ENCODE data around the gene ASB13.

Gene ASB13

DNA sequence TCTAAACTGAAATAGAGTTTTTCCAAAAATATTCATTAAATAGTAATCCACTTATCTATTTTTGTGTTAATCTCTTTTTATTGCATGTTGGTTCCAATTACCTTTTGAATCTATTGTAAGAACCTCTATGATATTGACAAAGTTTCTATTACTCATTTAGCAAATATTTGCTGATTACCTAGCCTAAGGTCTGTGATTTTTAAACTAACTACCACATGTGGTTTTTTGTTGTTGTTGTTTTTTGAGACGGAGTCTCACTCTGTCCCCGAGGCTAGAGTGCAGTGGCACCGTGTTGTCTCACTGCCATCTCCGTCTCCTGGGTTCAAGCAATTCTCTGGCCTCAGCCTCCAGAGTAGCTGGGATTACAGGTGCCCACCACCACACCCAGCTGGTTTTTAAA lies 2.0 kb upstream of the ASB13 start:
- no peak for DNase-seq

DNA sequence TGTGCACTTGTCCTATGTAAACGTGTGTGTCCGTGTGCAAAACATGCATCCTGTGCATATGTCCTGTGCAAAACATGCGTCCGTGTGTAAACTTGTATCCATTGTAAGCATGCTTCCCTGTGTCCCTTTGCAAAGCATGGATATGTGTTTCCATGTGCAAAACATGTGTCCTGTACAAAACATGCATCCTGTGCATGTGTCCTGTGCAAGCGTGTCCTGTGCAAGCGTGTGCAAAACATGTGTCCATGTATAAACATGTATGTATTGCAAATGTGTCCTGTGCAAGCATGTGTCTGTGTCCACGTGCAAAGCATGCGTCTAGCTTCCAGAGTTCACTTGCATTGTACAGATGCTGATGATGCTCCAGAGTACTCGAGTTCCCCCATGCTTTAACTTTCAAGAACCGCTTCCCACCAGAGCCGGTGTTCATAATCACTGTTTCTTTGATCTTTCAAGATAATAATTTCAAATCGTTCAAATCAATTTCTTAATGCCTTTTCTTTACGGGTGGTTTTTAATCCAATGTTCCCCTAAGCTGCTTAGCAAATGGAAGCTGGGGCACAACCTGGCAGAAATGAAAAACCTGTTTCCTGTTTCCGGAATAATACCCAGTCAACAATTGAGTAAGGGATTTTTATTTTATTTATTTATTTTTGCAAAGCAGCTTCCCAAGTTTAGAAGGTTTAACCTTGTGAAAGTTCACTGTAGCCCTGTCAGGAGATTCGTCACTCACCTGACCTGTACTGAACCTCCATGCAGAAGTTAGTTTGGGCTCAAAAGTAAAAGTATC lies 641 bp upstream of the ASB13 start:
- no peak for DNase-seq

DNA sequence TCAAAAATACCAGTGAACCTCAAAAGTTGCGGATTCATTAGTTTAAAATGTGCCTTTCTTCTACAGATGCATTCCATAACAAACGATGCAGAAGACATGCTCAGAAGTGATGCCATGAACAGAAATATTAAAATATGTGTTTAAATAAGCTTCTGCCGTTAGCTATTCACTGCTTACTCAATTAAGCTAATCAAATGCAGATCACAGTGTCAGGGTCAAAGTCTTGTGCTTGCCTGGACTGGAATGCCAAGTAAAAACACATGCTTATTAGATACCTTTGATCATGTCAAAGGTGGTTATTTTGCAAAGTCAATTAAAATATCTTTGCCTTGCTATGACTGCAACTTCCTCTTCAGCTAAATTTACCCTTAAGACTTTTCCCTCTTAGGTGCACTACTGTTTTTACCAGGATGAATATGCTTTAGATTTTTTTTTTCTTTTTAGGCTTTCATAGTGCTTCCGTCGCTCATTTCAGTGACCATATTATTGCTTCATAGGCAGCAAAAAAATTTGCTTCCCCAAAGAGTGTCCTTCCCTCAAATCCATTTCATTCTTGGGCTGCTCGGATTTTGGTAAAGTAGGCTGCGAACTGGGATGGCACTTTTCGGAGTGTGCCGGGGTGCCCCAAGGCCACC lies 905 bp downstream of the ASB13 start:
- DNase-seq = no peak

DNA sequence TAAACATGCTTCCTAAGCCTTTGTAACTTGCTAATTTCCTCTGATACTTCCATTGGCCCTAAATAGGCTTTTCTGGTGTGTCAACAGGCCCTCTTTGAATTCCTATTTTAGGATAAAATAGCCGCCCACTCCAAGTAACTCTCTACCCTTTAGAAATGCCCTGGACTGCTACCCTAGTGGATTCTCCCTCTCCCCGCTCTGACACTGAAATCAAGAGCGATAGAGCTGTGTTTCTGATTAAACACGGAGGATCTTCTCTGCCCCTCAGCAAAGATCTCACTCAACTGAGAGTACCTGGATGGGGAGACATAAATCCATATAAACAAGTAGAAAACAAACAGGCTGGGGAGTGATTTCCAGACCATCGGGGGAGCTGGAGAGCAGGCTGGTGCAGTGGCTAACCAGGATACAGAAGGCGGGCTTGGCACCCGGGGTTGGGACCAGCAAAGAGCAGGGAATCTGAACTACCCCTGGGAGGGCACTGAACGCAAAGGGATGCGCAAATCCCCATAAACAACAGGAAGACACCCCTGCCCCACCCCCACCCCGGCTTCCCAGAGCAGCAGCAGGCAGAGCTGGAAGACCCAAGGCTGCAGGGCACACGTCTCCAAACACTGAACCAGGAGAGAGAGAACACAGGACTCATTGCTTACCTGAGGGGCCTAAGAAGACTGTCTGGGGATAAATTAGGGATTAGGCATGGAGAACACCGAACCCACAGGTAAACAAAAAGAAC lies 2.5 kb downstream of the ASB13 start:
- DNase-seq = no peak

DNA sequence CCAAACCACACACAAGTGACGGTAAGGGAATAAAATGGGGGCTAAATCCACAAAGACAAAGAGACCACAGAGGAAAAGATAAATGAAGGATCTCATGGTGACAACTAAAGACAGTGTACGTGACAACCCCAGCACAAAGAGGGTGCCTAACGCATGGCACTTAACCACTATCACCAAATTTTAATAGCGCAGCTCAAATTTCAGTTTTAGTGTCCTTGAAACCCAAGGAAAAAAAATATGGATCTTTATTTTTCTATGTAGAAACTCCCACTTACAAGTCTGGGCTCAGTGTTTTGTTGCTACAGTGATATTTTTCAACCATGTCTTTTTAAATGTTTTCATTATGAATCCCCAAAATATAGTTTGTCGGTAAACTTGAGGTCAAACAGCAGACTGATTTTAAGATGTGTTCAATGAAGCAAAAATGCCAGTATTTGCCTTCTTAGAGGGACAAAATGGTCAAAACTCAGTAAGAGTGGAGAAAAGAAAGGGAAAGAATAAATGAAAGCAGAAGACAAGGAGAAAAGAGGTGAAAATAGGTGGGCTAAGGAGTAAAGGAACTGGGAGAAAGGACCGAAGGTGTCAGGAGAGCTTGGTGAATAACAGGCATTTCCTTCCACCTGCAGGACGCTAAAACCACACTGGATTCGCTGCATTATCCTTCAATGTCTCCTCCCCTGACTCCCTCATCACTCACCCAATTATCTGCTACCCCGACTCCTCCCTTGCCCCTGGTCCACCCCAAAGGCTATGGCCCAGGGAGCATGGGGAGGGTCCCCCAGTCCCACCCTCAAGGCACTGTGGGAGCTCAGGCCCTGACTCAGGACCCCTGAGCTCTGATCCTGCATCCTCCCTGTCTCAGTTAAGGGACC lies 3.5 kb downstream of the ASB13 start:
- DNase-seq = no peak

DNA sequence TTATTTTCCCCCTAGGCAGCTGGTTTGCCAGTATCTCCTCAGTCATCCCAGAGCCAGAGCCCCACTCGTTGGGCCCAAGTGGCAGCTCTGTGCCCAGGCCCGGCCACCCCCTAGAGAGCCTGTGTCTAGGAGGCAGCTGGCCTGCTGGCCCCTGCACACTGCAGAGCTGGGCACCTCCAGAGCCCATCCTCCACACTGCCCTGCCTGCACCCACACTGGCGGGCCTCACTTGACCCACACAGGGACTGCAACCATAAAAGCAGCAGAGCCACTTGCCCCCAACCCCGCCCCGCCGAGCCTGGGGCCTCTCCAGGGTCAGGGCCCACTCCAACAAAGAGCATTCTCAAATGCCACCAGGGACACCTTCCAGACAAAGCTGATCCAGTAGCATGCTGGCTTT lies 5.4 kb downstream of the ASB13 start:
- DNase-seq = no peak

DNA sequence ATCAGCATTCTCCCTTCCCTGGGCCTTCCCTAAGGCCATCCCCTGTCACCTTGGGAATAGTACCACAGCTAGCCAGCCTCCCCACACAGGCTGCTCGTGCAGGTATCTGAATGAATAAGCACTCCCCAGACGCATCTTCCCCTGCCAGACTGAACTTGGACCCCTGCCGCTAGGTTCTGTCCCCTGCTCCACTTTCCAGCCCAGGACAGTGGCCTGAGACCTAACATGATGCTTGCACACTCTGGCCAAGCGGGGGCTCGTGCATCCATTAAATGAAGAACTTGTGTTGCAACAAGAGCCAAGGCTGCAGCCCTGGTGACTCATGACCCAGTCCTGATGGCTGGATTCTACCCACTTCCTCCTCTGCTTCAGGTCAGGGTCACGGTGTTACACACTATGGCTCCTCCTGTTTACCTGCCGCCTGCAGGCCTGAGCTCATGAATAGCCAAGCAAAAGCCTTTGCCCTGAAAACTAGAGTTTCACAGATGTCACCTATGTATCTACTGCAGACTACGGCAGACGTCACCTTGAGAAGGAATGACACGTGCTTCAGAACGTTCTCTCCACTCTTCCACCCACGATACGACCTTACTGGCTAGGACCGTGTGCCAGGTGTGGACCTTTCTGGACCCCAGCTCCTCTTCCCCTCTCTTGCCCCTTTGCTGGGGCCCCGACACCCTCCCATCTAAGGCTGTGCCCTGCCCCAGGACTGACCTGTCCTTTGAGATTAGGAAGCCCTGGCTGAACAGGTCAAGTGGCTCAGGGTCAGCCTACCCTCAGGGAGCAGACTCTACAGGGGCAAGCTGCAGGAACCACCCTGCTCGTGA lies 6.5 kb downstream of the ASB13 start:
- no peak for DNase-seq

DNA sequence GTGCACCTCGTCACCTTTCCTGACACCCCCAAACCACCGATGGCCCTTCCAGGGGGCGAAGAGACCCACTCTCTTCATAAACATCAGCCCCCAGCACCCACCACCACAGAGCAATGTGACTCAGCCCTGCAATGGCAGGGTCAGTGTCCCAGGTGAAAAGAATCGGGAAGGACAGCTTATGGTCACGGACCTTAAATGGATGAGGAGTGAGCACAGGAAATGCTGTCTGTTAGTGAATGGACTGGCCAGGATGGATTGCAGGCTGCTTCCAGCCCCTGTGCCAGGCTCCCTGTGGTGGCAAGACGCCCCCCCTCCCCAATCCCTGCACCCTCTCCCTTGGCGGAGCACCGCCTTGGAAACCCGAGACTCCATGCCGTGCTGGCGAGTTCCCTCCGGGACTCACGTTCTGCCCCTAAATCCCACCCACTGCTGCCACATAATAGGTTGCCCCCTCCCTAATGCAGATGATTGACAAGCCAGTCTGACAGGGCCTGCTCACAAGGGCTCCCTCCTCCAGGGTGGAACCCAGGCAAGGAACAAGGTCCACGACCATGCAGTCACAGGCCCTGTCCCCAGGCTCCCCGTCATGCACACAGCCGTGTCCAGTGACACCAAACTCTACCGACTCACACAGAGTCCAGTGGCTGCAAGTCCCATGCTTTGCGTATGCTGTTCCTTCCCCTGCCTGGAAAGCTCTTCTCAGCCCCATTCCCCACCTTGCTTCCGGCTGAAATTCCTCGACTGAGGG lies 7.3 kb downstream of the ASB13 start:
- DNase-seq = no peak

DNA sequence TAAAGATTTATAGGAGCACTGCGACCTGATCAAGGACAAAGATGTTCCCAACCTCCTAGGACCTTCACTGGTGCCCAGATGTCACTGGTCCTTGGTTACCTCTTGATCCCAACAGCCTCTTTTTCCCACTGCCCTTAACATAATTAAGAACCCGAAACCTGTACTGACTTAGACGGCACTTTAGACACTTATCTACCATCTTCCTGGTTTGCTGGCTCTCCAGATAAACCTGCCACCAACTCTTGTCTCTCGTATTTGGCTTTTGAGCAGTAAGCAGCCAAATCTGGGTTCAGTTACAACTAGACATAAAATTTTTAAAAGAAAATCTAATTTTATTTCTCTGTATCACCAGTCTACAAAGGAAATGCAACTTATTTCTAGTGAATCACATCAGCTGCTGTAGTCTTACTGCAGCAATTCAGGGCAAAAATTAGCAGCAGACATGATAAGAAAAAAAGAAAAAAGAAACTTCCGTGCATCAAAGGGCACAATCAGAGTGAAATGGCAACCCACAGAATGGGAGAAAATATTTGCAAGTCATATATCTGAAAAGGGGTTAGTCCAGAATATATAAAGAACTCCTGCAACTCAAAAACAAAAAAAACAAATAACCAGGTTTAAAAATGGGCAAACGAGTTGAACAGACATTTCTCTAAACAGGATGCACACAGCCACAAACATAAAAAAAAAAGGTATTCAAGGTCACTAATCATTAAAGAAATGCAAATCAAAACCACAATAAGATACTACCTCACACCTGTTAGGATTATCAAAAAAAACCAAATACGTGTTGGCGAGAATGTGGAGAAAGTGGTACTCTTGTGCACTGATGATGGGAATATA lies 9.4 kb downstream of the ASB13 start:
- no peak for DNase-seq

DNA sequence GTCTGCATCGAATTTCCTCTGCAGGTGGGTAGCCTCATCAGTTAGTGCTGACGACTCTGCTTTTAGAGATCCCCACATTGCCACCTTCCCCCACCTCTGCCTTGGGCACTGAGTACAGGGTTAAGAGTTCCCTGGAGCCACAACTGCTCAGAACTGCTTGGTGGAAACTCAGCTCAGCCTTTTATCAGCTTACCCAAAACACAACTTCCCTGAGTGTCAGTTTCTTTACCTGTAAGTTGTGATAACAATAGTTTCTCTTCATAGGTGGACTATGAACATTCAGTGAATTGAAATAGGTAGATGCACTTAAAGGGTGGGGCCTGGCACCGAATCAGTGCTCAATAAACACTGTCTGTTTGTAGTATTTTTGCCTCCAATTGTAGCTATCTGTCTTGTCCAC lies 11.3 kb downstream of the ASB13 start:
- no peak for DNase-seq

DNA sequence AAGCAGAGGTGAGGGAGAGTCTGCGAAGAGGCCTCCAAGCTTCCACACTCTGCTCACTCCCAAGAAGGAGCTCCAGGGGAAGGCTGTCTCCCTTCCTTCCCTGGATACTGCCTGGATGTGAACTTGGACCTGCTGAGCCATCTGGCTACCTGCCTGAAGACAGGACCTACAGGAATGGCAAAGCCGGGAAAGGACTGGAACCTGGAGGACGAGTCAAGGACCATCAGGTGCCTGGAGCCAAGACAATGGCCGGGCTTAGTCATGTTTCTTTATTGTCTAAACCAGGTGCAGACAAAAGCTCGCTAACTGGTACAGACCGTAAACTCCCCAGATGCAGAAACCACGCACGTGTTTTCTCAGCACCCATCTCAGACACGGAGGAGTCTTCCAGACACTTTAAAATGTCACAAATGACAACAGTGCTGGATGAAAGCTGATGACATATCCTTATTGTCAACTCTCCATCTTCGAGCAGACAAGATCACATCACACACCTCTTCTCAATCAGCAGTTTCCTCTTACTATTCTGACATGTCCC lies 12.1 kb downstream of the ASB13 start:
- DNase-seq = no peak

DNA sequence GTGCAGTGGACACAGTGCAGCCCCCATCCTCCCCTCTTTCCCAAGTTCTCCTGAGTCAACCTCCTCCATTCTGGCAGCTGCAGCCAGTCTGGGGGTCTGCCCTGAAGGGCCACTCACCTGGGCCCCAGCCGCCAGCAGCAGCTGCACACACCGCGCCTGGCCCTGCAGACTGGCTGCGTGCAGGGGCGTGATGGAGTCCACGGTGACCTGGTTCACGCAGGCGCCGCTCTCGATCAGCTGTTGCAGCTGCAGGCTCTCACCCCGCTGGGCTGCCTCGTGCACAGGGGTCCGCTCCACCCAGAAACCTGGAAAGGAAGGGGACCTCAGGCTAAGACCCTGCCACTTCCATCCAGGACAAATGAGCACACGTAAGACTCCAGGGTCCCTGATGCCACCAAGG lies 13.6 kb downstream of the ASB13 start:
- no peak for DNase-seq

DNA sequence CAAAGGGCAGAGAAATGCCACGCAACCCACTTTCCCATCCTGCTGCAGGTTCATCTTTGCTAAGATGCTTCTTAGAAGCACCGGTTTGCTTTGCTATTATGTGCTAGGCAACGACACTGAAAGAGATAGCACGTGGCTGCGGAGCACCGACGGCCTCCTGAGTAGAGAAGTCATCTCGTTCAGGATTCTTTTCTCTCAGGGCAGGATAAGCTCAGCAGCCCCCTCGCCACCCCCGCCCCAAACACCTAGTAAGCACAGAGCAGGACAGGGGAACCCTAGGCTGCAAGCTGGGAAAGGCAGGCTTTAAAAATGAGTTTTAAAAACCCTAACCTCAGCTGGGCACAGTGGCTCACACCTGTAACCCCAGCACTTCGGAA lies 15.0 kb downstream of the ASB13 start:
- DNase-seq = no peak

DNA sequence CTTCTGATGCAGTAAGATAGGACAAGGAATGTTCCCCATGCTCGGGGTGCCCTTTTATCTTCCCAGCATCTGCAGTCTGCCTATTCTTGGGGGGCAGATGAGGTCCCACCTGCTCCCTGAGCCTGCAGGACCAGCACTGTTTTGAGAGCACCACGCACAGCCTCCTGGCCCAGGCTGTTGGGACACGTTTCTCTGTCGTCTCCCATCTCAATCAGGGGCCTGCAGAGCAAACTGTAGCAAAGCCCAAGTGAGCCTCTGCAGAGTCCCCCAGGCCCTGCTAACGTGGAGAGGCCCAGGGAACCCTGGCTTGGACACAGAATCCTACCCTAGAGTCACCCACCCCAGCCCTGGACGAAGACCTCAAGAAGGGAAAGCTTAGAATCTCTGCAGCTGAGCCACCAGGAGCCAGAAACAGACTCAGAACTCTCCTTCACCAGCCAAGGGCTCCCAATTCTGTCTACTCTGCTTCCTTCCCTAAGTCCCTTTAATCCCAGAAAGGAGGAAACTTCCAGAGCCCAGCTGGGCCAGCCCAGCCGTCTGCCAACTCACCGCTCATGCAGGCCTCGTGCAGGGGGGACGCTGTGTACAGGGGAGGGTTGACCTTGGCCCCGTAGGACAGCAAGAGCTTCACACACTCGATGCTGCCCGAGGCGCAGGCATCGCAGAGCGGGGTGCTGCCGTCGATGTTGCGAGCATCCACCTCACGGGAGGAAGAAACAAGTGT lies 15.6 kb downstream of the ASB13 start:
- DNase-seq = no peak

DNA sequence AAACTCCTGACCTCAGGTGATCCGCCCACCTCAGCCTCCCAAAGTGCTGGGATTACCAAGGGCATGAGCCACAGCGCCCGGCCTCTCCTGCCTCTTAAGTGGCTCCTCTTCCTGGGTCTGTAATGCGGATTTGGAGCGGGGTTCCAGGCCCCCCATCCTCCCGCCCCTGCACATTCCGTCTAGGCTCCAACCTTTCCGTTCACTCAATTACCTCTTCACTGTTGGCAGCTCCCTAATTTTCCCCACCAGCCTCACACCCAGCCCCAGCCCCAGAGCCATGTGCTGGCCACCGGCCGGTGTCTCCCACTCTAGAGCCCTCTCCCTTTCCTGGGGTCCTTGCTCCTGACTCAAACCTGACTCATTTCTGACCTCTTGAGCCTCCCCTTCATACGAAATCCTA lies 16.6 kb downstream of the ASB13 start:
- no peak for DNase-seq

DNA sequence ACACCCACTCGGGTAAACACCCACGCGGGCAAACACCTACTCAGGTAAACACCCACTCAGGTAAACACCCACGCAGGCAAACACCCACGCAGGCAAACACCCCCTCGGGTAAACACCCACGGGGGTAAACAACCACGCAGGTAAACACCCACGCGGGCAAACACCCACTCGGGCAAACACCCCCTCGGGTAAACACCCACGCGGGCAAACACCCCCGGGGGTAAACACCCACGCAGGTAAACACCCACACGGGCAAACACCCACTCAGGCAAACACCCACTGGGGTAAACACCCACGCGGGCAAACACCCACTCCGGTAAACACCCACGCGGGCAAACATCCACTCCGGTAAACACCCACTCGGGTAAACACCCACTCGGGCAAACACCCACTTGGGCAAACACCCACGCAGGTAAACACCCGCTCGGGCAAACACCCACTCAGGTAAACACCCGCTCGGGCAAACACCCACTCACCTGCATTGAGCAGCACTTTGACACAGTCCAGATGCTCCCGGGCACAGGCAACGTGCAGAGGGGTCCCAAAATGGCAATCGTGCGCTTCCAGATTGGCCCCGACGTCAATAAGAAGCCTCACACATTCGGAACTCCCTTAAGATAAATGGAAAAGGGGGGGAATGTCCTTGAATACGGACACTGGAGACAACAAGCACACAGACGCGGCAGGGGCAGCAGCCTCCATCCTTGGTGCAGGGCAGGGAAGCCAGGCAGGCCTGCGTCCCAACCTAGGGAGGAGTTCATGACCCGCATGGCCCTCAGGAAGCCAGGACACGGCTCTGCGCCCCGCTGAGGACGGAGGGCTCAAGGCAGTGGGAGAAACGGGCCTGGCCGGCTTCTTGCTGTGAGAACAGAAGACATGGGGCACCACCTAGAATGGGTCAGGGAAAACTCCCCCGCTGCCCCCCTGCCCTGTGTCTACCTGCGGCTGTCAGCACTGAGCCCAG lies 17.6 kb downstream of the ASB13 start:
- no peak for DNase-seq

DNA sequence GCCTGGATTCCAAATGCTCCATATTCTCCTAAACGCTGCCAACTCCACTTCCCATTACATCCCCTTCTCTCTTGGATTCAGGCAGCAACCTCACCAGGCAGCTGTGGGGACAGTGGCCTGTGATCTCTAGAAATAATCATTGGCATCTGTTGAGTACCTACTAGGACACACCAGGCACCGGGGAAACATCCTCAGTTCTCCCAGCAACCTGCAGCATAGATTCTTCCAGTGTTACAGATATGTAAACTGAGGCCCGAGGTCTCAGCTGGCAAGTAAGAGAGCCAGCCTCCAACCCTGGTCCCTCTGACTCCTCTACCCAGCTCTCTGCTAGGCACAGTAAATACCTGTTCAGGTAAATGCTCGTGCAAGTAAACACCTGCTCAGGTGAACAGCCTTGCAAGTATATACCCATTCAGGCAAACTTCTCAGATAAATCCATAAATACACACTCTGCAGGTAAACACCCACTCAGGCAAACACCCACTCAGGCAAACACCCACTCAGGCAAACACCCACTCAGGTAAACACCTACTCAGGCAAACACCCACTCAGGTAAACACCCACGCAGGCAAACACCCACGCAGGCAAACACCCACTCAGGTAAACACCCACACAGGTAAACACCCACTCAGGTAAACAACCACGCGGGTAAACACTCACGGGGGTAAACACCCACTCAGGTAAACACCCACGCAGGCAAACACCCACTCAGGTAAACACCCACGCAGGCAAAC lies 18.7 kb downstream of the ASB13 start:
- no peak for DNase-seq
